Articular chondrocyte of knee joint (primary cell): ENCODE data around the gene OR10S1. TPM values are rescaled to one million over a fixed set of nuclear protein-coding genes. Genes with fewer than 3 reads are reported as not detected.

Experiments
- total RNA-seq: library from RNA; depleted of rRNA; stranded (reverse); fragments of >200 nt; gene quantifications from 2 replicates; pipeline ENCODE4 v1.2.3, GENCODE V29; 2012

Gene OR10S1, protein sequence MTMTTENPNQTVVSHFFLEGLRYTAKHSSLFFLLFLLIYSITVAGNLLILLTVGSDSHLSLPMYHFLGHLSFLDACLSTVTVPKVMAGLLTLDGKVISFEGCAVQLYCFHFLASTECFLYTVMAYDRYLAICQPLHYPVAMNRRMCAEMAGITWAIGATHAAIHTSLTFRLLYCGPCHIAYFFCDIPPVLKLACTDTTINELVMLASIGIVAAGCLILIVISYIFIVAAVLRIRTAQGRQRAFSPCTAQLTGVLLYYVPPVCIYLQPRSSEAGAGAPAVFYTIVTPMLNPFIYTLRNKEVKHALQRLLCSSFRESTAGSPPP
- not detected in 2 replicates for total RNA-seq

DNA sequence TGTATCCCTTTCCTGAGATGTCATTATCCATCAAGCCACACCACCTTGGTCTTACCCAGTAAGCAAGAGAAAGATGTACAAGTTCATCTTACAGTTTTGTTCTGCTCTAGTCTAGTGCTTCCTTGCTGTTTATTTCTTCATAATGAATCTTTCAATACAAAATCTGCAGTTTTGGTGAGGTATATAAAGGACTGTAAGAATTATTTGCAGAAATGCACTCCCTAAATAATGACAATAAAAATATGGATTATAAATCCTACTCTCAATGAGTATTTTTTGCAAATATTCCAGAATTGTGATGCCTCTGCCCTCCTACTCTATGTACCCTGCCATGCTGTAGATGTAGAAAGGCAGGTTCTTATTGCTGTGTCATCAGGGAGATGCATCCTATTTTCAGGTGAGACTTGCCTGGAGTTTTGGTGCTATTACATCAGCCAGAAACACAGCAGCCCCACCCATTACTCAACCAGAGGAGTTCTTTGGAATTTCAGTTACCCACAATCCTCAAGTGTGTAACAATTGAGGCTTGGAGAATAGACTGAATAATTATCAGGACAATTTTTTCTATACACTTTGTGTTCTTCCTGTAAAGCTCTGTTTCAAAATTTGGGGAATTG, at the start of gene OR10S1:
Gene OR10S1 (minus strand): TSS at position 51 of the 617 bp plus-strand sequence. CDS start 117 bp downstream, outside the sequence.

DNA sequence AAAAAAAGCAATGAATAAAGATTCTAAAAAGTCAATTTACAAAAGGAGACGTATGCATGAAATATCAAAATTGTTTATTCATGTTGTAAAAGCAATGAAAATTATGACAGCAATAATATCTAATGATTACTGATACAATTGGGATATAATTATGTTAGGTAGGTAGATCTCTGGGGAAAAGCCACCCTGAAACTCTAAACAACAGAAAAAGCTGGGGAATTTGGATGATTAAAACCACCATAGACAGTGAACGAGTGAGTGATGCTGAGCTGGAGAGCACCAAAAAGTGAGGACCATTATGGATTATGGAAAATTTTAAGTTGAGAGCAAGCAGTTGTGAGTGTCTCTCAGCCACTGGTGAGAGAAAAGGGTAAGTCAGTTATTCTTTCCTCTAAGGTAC, 48.9 kb upstream of the OR10S1 start, which contains the start of gene OR10G8:
Gene OR10G8 (plus strand): TSS at position 301 of the 400 bp plus-strand sequence. CDS start 2,825 bp downstream, outside the sequence.

DNA sequence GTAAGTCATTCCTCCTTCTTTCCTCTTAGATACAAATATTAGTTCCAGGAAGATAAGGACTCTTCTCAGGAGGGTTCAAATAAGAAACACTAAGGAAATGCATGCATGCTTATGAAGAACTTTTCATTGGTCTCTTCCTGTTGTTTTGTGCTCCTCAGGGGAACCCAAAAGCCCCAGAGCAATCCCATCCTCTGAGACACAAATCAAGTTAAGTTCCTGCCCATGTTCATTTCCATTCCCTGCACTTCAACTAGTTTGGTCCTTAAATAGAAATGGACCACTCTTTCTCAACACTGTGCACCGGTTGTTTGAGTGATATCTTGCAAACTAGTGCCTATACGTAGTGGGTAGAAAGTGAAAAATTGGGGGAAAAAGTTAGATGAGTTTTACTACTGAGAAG, 35.1 kb upstream of the OR10S1 start, which contains the start of gene OR10G4:
Gene OR10G4 (plus strand): TSS at position 301 of the 400 bp plus-strand sequence. CDS start 2,578 bp downstream, outside the sequence.

DNA sequence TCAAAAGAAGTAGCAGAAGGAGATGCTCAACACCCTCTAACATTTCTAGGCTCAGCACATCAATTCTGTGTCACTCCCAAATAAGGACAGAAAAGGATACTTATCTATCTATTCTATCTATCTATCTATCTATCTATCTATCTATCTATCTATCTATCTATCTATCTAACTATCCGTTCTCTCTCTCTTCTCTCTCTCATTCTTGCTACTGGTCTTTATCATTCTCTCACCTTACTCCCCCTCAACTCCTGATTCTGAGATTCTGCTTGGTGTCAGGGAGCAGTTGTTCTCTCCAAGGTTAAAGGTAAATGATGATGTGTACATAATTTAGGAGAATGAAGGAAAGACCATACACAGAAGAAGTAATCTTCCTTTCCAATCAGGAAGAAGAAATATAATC, 17.5 kb upstream of the OR10S1 start, which contains the start of gene OR10G6:
Gene OR10G6 (minus strand): TSS at position 43 of the 400 bp plus-strand sequence. CDS start 0 bp downstream, at position 43.

DNA sequence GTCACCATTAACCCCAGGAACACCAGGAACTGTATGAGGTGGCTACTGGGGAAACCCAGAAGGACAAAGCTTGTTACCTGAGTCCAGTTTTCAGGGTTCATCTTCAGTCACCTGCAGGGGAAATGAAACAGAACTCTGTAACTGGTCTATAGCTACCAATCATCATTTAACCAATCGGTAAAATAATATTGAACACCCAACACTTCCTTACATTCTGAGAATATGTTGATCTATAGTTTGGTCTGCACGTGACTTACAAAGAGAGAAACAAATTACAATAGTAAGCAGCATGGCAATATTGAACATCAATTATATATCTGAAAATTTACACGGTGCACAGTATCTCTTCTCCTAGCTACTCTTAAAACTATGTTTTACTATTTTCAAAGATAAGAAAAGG, 33.8 kb downstream of the OR10S1 start, which contains the start of gene OR6T1:
Gene OR6T1 (minus strand): TSS at position 101 of the 400 bp plus-strand sequence. CDS start 0 bp downstream, at position 101.

DNA sequence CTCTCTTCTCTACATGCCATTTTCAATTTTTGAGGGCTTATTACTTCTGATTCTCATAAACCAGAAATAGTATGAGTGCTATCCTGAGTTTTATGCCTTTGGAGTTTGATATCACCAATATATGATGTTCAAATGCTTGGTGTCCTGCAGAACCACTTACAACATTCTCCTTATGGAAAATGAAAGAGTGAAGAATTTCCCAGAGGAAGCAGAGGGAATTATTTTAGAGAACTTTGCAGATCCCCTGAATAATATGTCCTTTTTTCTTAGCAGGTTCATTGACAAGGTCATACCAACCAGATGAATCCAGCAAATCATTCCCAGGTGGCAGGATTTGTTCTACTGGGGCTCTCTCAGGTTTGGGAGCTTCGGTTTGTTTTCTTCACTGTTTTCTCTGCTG, 38.3 kb downstream of the OR10S1 start, which contains the start of gene OR4D5:
Gene OR4D5 (plus strand): TSS at position 301 of the 400 bp plus-strand sequence. CDS start 0 bp downstream, at position 301.

Other genes starting within 250 kb of the OR10S1 start
- 4.6 and 5.6 TPM in 2 replicates for gene ZNF202, start 236.1 kb downstream of the OR10S1 start, total RNA-seq
- gene OR6X1, start 223.3 kb downstream of the OR10S1 start, total RNA-seq: not detected in 2 replicates
- gene OR6M1, start 171.4 kb downstream of the OR10S1 start, total RNA-seq: not detected in 2 replicates
- gene TMEM225, start 92.1 kb downstream of the OR10S1 start, total RNA-seq: not detected in 2 replicates
- gene OR8D4, start 75.6 kb downstream of the OR10S1 start, total RNA-seq: 0.32 TPM in 1 of 2 replicates, not detected in the other
- not detected in 2 replicates for gene OR4D5, start 38.2 kb downstream of the OR10S1 start, total RNA-seq
- gene OR6T1, start 33.9 kb downstream of the OR10S1 start, total RNA-seq: not detected in 2 replicates
- gene OR10G6, start 17.4 kb upstream of the OR10S1 start, total RNA-seq: not detected in 2 replicates
- not detected in 2 replicates for gene OR10G4, start 35.2 kb upstream of the OR10S1 start, total RNA-seq
- gene OR10G9, start 45.2 kb upstream of the OR10S1 start, total RNA-seq: not detected in 2 replicates
- gene OR10G8, start 49.0 kb upstream of the OR10S1 start, total RNA-seq: not detected in 2 replicates
- not detected in 2 replicates for gene OR10G7, start 63.5 kb upstream of the OR10S1 start, total RNA-seq
- 64.4 and 108 TPM in 2 replicates for gene VWA5A, start 137.7 kb upstream of the OR10S1 start, total RNA-seq
- gene OR10D3, start 205.6 kb upstream of the OR10S1 start, total RNA-seq: under 0.01 TPM in 1 of 2 replicates, not detected in the other